HTERT RPE-1 (cell line): ENCODE data around the gene STYXL2.

Source experiments
- in situ Hi-C: fragments of 300-500 bp; cut with MboI; formaldehyde crosslinking; loops from 4 replicates; pipeline ENCODE4 v1.14.3; 2020; ENCODE audit warnings: low sequenced_read_pairs

The STYXL2 gene

DNA sequence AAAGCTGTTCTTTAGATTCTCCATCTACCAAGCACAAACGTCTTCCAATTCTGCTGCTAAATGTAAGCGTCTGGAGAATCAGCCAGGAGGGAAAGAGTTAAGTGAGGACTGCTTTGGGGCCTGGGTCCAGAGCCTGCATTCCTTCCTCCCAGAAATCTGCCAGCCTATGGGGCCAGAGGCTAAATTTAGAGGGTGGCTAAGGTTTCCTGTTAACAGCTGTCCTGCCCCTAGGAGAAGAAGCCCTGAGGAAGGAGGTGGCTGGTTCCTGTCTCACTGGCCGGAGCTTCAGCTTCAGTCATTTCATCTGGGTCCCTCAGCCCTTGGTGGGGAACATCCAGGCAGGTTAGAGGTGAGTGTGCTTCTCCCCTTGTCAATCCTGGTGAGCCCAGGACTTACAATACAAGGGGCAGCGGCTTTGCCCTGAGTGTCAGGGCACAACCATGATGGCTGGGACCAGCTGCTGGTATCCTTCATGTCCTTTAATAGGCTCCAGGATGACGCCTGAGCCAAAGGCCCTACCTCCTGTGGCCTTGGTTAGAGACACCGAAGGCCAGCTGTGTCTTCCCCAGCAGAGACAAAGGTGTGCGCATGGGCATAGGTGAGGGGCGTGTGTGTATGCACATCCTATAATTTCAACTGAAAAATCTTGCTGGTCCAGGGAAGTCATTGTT, at the start of gene STYXL2:
Gene STYXL2, plus strand, starts transcription at position 230 of the 671 bp plus-strand sequence. CDS start 775 bp downstream, outside the sequence.
- in situ Hi-C loops: no loop called here

GRCh38 chr1:167051907-167052306, 42.0 kb upstream of the STYXL2 start:
- in situ Hi-C loops: no loop called here

GRCh38 chr1:167052389-167052788, 41.5 kb upstream of the STYXL2 start:
- in situ Hi-C loops: no loop called here

DNA sequence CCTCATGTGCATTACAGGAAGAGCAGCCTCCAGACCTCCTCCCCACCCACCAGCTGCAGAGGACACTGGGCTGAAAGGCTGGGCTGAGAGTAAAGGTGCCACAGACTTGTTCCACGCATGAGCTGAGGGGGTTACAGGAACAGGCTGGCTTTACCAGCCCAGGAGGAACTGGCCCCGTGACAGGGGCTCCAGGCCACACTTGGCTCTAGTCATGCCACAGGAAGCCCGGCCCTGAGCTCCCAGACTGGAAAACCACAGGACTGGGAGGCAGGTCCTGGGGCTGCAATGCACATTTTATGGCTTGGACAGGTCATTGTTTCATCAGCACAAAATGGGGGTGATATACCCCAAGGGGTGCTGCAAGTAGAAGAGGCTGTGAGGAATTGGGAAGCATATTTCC, 39.3 kb upstream of the STYXL2 start:
- in situ Hi-C loops: no loop called here

- in situ Hi-C loops: no loop called here
Observed at GRCh38 chr1:167054946-167055630, 38.8 kb upstream of the STYXL2 start.

DNA sequence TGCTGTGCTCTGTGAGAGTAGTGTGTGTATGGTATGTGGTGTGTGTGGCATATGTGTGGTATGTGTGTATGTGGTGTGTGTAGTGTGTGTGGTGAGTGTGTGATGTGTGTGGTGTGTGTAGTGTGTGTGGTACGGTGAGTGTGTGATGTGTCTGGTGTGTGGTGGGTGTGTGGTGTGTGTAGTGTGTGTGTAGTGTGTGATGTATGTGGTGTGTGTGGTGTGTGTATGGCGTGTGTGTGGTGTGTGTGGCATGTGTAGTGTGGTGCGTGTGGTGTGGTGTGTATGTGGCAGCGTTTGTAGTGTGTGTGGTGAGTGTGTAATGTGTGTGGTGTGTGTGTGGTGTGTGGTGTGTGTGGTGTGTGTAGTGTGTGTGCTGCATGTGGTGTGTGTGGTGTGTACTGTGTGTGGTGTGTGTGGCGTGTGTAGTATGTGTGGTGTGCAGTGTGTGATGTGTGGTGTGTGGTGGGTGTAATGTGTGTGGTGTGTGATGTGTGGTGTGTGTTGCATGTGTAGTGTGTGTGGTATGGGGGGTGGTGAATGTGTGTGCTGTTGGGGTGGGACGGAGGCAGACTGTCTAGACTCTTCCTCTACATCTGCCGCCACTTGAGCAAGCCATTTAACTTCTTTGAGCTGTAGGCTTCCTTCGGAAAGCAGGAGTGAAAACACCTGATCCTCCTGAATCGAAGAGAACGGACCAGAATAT, 37.2 kb upstream of the STYXL2 start:
- in situ Hi-C loops: no loop called here

DNA sequence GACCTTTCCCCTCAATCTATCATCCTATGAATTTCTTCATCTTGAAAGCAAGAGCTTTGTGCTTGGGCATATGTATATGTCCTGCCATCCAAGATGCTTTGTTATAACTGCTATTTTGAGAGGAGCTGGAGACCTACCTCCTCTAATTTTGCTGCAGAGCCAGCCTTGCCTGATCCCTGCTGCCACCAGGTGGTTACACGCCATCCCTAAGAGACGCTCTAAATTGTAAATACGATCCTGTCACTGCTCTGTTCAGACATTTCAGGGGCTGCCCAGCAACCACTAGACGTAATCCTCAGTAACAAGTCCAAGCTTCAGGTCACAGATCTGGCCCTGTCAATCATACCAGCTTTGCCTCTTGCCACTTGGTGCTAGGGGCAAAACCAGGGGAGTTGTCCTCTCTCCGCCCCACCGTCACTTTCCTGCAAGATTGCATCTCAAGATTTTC, 36.6 kb upstream of the STYXL2 start:
- in situ Hi-C loops: no loop called here

GRCh38 chr1:167059045-167059808, 34.6 kb upstream of the STYXL2 start:
- in situ Hi-C loops: no loop called here

DNA sequence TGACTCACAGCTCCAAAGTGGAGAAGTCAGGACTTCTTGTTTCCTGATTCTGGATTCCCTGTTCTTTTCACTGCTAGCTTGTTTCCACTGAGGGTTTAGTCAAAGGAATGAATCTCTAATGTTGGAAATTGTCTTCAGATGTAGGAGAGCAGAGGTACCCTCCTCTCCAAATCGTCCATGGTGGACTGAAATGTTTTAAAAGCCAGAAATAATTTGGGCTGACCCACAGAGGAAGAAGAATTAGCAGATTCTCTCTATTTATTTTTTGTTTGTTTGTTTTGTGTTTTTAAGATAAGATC, 34.1 kb upstream of the STYXL2 start:
- in situ Hi-C loops: no loop called here

GRCh38 chr1:167060141-167061072, 33.5 kb upstream of the STYXL2 start:
- in situ Hi-C loops: no loop called here

DNA sequence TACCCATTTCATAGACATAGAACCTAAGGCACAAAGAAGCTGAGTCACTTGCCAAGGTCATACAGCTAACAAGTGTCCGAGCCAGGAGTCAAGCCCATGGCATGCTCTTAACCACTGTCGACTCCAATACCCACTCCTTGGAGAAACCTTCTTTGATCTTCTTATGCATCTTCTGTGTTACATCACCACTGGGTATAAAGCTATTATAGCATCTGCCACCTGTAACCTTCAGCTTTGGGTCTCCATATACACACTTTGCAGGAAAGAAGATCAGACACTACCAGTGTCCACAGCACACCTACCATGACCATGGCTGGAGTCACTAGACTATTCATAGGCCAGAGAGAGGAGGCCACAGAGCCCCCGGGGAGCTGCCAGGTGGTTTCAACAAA, 32.8 kb upstream of the STYXL2 start:
- in situ Hi-C loops: no loop called here

- in situ Hi-C loops: no loop called here
Observed at GRCh38 chr1:167064621-167065020, 29.3 kb upstream of the STYXL2 start.

GRCh38 chr1:167065471-167065870, 28.4 kb upstream of the STYXL2 start:
- in situ Hi-C loops: no loop called here

DNA sequence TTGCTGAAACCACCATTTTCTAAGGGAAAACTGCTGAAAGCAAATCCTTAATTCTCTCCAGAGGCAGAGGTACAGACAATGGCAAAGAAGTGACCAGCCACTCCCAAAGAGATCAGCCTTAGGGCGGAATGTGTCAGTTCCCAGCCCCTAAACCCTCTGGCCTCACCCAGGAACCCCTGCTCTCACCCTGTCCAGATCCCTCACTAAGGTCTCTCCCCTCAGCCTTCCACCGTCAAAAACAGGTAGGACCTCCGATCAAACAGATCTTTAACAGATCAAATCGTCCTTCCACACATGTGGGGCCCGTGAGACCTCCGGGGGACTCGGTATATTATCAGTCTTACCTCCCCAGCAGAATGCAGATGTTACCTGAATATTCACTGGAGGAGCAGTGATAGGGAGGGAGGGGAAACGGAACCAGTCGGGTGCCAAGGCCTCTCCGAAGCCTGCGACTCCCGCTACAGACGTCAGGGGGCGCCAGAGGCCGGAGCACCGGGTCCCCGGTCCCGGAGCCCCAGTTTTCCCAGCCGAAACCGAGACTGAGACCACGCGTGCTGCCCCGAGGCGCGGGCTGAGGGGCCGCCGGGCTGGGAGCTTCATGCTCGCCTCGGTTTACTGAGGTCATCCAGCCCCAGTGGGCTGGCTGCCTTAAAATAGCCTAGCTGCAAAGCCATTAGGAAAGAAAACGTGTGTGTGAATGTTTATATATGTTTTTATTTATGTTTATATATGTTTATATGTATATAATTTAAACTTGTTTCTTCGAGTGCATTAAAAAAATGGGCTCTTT, 27.3 kb upstream of the STYXL2 start:
- in situ Hi-C loops: no loop called here

GRCh38 chr1:167067904-167068303, 26.0 kb upstream of the STYXL2 start:
- in situ Hi-C loops: no loop called here

DNA sequence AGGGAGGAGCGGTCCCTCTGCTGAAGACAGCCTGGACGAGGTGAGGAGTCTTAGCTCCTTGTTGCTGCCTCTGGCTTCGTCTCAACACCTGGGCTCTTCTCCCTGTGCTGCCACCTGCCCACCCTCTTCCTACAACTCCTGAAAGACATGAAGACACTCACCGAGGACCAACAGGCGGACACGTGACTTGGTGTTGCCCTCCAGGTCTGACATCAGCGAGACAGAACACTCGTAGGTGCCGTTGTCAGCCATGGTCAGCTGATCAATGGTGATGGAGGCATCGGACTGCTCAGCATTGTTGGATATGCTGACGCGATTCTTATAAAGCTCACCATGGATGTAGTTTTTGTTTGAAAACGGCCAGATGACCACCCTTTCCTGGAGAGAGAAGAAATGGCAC, 25.1 kb upstream of the STYXL2 start:
- in situ Hi-C loops: no loop called here

DNA sequence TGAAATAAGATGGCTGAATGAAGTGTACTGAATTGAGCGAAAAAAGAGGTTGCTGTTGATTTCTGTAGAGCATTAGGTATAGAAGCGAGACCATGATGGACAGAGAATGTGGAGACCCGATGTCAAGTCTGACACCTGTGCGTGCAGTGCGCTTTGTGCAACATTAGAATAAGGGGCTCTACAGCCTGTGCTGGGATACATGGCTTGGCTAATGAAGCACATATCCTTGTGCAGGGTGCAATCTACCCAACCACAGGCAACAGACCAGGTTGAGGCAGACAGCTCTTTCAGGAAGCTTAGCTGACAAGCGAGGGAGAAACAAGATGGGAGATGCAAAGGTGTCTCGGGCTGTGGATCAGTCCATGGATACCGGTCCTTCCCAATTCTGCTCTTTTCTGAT, 22.6 kb upstream of the STYXL2 start:
- in situ Hi-C loops: no loop called here

DNA sequence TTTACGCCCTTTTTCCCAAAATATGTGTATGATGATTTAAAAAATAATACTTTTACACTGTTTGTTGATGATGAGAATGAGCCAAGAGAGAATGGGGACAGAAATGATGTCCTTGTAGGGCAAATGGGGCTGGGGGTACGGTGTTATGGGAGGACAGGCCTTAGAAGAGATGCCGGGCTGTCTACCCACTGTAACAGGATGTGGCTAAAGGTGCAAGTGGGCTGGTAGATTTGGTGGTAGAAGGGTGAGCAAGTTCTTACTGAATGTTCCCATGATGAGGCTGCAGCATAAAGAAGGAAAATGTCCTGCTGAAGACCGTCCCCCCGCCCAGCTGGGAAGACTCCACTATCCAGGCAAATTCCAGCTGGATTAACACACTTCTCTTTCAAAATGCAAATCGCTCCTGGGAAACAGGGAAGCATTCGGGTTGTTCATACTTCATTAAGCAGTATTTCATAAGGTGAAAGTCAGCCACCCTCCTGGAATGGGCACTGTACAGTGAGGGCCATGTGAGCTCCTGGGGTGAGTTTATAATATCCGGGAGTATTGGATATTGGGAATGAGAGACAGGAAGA, 17.7 kb upstream of the STYXL2 start:
- in situ Hi-C loops: no loop called here
